K562 (cell line): ENCODE data around the gene RDH13. TPM values are rescaled to one million over a fixed set of nuclear protein-coding genes. Genes with fewer than 3 reads are reported as not detected.

Source experiments
- ATAC-seq: fragments of 200-7000 bp; cut with Tn5 transposase; 3 replicates; pipeline ENCODE4 v1.9.1; 2020; ENCODE audit warnings: moderate library complexity
- BruUV-seq: library from RNA; stranded (reverse); fragments of 400-500 nt; replicated peaks from 2 replicates; lab custom pipeline; 2021; lab: Mats Ljungman, UMichigan
- CTCF ChIA-PET: fragments of 300-600 bp; formaldehyde crosslinking; extraction: SDS; loops from one replicate; lab custom pipeline; 2021; ENCODE audit warnings: low intra/inter-chr PET ratio; lab: Yijun Ruan, JAX
- POLR2A ChIA-PET: fragments of 300-600, 350-650 bp; sonication (Branson Sonifier 250); formaldehyde crosslinking; extraction: SDS; loops from one replicate; lab custom pipeline; 2021; ENCODE audit warnings: antibody characterized with exemption, inconsistent platforms; lab: Yijun Ruan, JAX
- DNase-seq, 4 experiments: peaks; one replicate each; pipeline versions ENCODE4 v3.0.0 to v3.0.0-alpha.2; 2011 to 2018; ENCODE audit warnings: low spot score in 3 of 4, mixed read lengths in 3 of 4; ENCODE audit errors: extremely low read depth in 1 of 4
- FAIRE-seq: peaks from 2 replicates; lab custom pipeline; 2011; peaks lifted over from hg19 to GRCh38; lab: Jason Lieb, UNC
- H2AFZ ChIP-seq: 2 replicates; pipeline ENCODE4 v1.6.0; 2011; ENCODE audit warnings: low read depth, low read length, control low read depth, inconsistent platforms
- H3K27ac ChIP-seq: fragments of 200-600 bp; 3 replicates; pipeline ENCODE4 v1.8.0; 2011; ENCODE audit warnings: low read depth, mild to moderate bottlenecking, control low read depth, inconsistent platforms, low read length, moderate library complexity, mixed read lengths; ENCODE audit errors: extremely low read depth
- H3K27me3 ChIP-seq, 2 experiments: fragments of 300-600 bp in 1 of 2; 2 replicates in 1 of 2; 3 replicates in 1 of 2; pipeline versions ENCODE4 v1.6.0 to v1.8.0; 2011; ENCODE audit warnings: inconsistent platforms in 2 of 2, low read length in 2 of 2, mild to moderate bottlenecking in 1 of 2, mixed read lengths in 1 of 2, moderate library complexity in 1 of 2; ENCODE audit not compliant: control insufficient read depth in 2 of 2, insufficient read depth in 2 of 2
- H3K36me3 ChIP-seq: fragments of 300-600 bp; 3 replicates; pipeline ENCODE4 v1.8.0; 2011; ENCODE audit warnings: mild to moderate bottlenecking, low read length, inconsistent platforms; ENCODE audit not compliant: control insufficient read depth, insufficient read depth
- H3K4me1 ChIP-seq, 2 experiments: fragments of 200-600 bp in 1 of 2; replicated peaks in 1 of 2; 2 replicates in 1 of 2; 3 replicates in 1 of 2; pipeline versions ENCODE4 v1.5.1 to v1.8.0; 2011; ENCODE audit warnings: inconsistent platforms in 2 of 2, low read length in 2 of 2, mild to moderate bottlenecking in 1 of 2, mixed read lengths in 1 of 2, moderate library complexity in 1 of 2; ENCODE audit not compliant: control insufficient read depth in 2 of 2, insufficient read depth in 2 of 2
- H3K4me2 ChIP-seq: 2 replicates; pipeline ENCODE4 v1.6.1; 2011; ENCODE audit warnings: low read length, control low read depth, inconsistent platforms, mixed read lengths; ENCODE audit not compliant: insufficient read depth
- H3K4me3 ChIP-seq: fragments of 200-600 bp; sonication (generic), shearing (Covaris generic); 2 replicates; pipeline ENCODE4 v1.5.1; 2016; ENCODE audit warnings: control low read depth, inconsistent platforms
- H3K79me2 ChIP-seq: fragments of 200-600 bp; 3 replicates; pipeline ENCODE4 v1.8.0; 2011; ENCODE audit warnings: low read length, inconsistent platforms; ENCODE audit not compliant: control insufficient read depth, insufficient read depth
- H3K9ac ChIP-seq, 2 experiments: 2 replicates each; pipeline versions ENCODE4 v1.6.0 to v1.6.1; 2011; ENCODE audit warnings: low read depth in 2 of 2, low read length in 2 of 2, control low read depth in 1 of 2, inconsistent platforms in 1 of 2, mild to moderate bottlenecking in 1 of 2, mixed read lengths in 1 of 2; ENCODE audit not compliant: insufficient read depth in 1 of 2
- H3K9me1 ChIP-seq: one replicate; pipeline ENCODE4 v1.6.0; 2011; ENCODE audit warnings: inconsistent platforms, mild to moderate bottlenecking, low read length, moderate library complexity; ENCODE audit not compliant: control insufficient read depth, insufficient read depth
- H3K9me3 ChIP-seq: replicated peaks from 2 replicates; pipeline ENCODE4 v1.5.1; 2011; ENCODE audit warnings: low read depth, low read length, inconsistent platforms; ENCODE audit not compliant: control insufficient read depth, insufficient read depth
- H4K20me1 ChIP-seq: replicated peaks from 2 replicates; pipeline ENCODE4 v1.6.1; 2011; ENCODE audit warnings: low read length, inconsistent platforms, mixed read lengths; ENCODE audit not compliant: control insufficient read depth, insufficient read depth
- POLR2A ChIP-seq: fragments of 450-650 bp; conservative IDR thresholded peaks from 2 replicates; pipeline ENCODE4 v1.6.1; 2016
- POLR2G ChIP-seq: fragments of 200-400 bp; formaldehyde crosslinking; IDR thresholded peaks from 2 replicates; pipeline ENCODE4 v1.6.1; 2017; ENCODE audit warnings: low read depth, mild to moderate bottlenecking, antibody characterized with exemption, low read length, moderate library complexity
- RBFOX2 ChIP-seq: fragments of 200-400 bp; formaldehyde crosslinking; IDR thresholded peaks from 2 replicates; pipeline ENCODE4 v1.6.1; 2017; ENCODE audit warnings: low read depth, mild to moderate bottlenecking, low read length, moderate library complexity
- RBM22 ChIP-seq: fragments of 200-400 bp; formaldehyde crosslinking; IDR thresholded peaks from 2 replicates; pipeline ENCODE4 v1.6.1; 2018; ENCODE audit warnings: low read length, low read depth; ENCODE audit not compliant: poor library complexity, severe bottlenecking
- SMARCA4 ChIP-seq: fragments of 450-650 bp; IDR thresholded peaks from 2 replicates; pipeline ENCODE4 v1.6.1; 2016
- ZBTB33 ChIP-seq: sonication (generic); formaldehyde crosslinking; IDR thresholded peaks from 2 replicates; pipeline ENCODE4 v1.8.1; 2023; ENCODE audit warnings: mild to moderate bottlenecking, missing genetic modification reagents
- ZNF408 ChIP-seq: fragments of 250-450 bp; sonication (Bioruptor Pico); IDR thresholded peaks from 2 replicates; pipeline ENCODE4 v1.4.0; 2020; ENCODE audit warnings: low read depth, mild to moderate bottlenecking, moderate library complexity
- WGBS: fragments of 100-300 bp; shearing (Covaris generic); methylation state at CpG from one replicate; pipeline ENCODE4 v1.1.6; 2016; ENCODE audit warnings: low coverage, mixed read lengths; ENCODE audit not compliant: insufficient coverage; ENCODE audit errors: missing lambda C conversion rate; 5-methylcytosine and 5-hydroxymethylcytosine counted together
- in situ Hi-C: fragments of 300-500 bp; cut with MboI; formaldehyde crosslinking; loops from 4 replicates; pipeline ENCODE4 v1.15.0; 2018; ENCODE audit warnings: inconsistent platforms, mixed read lengths
- intact Hi-C: fragments of 100-400 bp; cut with micrococcal nuclease; formaldehyde crosslinking; loops from 2 replicates; pipeline ENCODE4 v1.14.2; 2022
- polyA plus RNA-seq, 8 experiments: library from polyadenylated mRNA; depleted of rRNA in 4 of 8; stranded (reverse) in 5 of 8; unstranded in 3 of 8; fragments of >200 nt; fragmentation: Nextera tagmentation in 2 of 8; fragmentation: Illumina TruSeq in 1 of 8; extraction: Ambion mirVana in 2 of 8; extraction: Trizol in 1 of 8; gene quantifications; 2 replicates each; pipeline versions ENCODE4 v1.2.1 to v1.2.3, GENCODE V29; 2011 to 2014; ENCODE audit warnings: inconsistent platforms in 1 of 8, missing spikeins in 1 of 8
- total RNA-seq, 7 experiments: library from RNA; depleted of rRNA in 6 of 7; stranded (reverse); fragments of >200 nt in 6 of 7; fragmentation: Illumina TruSeq in 2 of 7; extraction: Trizol in 2 of 7; gene quantifications; 2 replicates each; pipeline versions ENCODE4 v1.2.1 to v1.2.3, GENCODE V29; 2011 to 2021; ENCODE audit warnings: low replicate concordance in 1 of 7

The RDH13 gene
- total and polyA plus RNA-seq, 9 of the 15 experiments (the other 6 are each of a cell fraction or from before 2014, with no cell fraction given): 7.5 to 70.3 (median 39.5) TPM

- intact Hi-C loops (loop anchor here (10.0 kb wide), 1 partner anchor 328 kb away; no protein-coding TSS in a partner anchor), in situ Hi-C loops (no loop called here)
- Histone ChIP-seq H3K79me2 (no peaks in the 10 kb centered on the region), H2AFZ (no peak overlapping the region), H3K9ac (no peak overlapping the region), H3K9me3 (no peaks in the 10 kb centered on the region), H3K4me1 (peaks cover 0 to 56% of the 10 kb centered on the region in 2 experiments; a peak in 3 of 5 replicates), H3K4me3 (no peak overlapping the region), H3K27me3 (no peaks in the 10 kb centered on the region), H4K20me1 (peaks cover 4% of the 10 kb centered on the region; the same call in 1 of the 2 replicates), H3K27ac (no peak overlapping the region), H3K9me1 (no peaks in the 10 kb centered on the region), H3K36me3 (peaks cover 38% of the 10 kb centered on the region; the same call in 2 of the 3 replicates), H3K4me2 (no peak overlapping the region)
- ATAC-seq (no peak), FAIRE-seq (no peak), DNase-seq (peak in 1 of 4 experiments; percentile 26)
- peak; percentile 0 for TF ChIP-seq RBM22
- TF ChIP-seq SMARCA4: no peak
- peak; percentile 70 for TF ChIP-seq POLR2G
- TF ChIP-seq ZNF408 (CRISPR knock-in tag): no peak
- TF ChIP-seq RBFOX2: 0 out of 2 replicates have a peak, but pooled peaks have one; percentile 42
- TF ChIP-seq POLR2A: 0 out of 2 replicates have a peak, but pooled peaks have one; percentile 19
- TF ChIP-seq ZBTB33 (CRISPR knock-in tag): peak; percentile 40; the same call in 1 of the 2 replicates
- WGBS: 94% methylated on average over 35 of the region's 74 CpGs
- POLR2A ChIA-PET: interaction anchor here (0.8 to 2.0 kb wide), 4 partner anchors 31 to 331 kb away, joined by 3 to 5 read pairs (median 4); partner anchors contain the start of genes PPP1R12C and UBE2S
- BruUV-seq: no TSS peak
- CTCF ChIA-PET: no interaction called here
These were observed 24.0 kb upstream of the RDH13 start for GRCh38 chr19:55086730-55087541.
